Coronary artery (tissue), 2 donors: ENCODE results near the gene DCST2.

ENCODE experiments used
- DNase-seq: peaks from one replicate; pipeline ENCODE4 v3.0.0-alpha.2; 2017; ENCODE audit warnings: low spot score
- H3K27ac ChIP-seq, 2 donors: fragments of 200-600 bp; sonication (generic); one replicate each; pipeline ENCODE4 v1.5.1; 2016 to 2019
- H3K4me3 ChIP-seq: fragments of 200-600 bp; sonication (generic); 2 replicates; pipeline ENCODE4 v1.5.1; 2016; ENCODE audit warnings: mild to moderate bottlenecking, moderate library complexity
- TF ChIP-seq, protein P1 (sequence below): fragments of 200-600 bp; sonication (generic); IDR thresholded peaks from one replicate; pipeline ENCODE4 v1.5.1; 2019; ENCODE audit warnings: antibody characterized with exemption

DCST2 gene

DNA sequence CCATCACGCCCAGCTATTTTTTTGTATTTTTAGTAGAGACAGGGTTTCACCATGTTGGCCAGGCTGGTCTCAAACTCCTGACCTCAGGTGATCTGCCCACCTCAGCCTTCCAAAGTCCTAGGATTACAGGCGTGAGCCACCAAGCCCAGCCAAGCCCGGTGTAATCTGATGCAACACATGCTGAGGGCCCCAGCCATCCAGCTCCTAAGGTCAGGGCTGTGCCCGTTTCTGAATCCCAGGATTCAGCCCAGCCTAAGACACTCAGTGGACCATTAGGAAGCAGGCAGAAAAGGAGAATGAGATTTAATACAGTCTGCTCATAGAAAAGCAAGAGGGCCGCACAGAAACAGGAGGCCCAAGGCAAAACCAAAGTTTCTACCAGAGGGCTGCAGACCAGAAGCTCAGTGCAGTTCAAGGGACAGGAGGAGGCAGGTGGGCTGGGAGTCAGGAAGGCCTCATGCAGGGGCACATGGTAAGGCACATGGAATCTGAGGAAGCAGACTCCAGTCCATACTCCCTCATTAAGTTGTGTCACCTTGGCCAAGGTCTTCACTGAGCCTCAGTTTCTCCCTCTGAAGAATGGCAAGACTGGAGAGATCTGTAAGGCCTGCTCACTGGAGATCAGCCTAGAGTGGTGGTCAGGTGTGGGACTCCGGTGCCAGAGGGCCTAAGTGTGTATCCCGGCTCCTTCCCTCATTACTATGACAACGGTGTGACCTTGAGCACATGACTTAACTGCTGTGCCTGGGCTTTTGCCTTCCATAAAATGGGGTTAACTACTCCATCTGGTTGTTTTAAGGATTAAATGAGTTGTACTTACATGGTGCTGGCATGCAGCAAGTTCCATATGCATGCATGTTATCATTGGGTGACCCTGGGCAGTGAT lies 15.1 kb upstream of the DCST2 start:
- TF ChIP-seq, protein P1, sequence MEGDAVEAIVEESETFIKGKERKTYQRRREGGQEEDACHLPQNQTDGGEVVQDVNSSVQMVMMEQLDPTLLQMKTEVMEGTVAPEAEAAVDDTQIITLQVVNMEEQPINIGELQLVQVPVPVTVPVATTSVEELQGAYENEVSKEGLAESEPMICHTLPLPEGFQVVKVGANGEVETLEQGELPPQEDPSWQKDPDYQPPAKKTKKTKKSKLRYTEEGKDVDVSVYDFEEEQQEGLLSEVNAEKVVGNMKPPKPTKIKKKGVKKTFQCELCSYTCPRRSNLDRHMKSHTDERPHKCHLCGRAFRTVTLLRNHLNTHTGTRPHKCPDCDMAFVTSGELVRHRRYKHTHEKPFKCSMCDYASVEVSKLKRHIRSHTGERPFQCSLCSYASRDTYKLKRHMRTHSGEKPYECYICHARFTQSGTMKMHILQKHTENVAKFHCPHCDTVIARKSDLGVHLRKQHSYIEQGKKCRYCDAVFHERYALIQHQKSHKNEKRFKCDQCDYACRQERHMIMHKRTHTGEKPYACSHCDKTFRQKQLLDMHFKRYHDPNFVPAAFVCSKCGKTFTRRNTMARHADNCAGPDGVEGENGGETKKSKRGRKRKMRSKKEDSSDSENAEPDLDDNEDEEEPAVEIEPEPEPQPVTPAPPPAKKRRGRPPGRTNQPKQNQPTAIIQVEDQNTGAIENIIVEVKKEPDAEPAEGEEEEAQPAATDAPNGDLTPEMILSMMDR: no peak
- no peak overlapping the region for H3K4me3 ChIP-seq
- no peak overlapping the region for H3K27ac ChIP-seq
- DNase-seq: no peak

DNA sequence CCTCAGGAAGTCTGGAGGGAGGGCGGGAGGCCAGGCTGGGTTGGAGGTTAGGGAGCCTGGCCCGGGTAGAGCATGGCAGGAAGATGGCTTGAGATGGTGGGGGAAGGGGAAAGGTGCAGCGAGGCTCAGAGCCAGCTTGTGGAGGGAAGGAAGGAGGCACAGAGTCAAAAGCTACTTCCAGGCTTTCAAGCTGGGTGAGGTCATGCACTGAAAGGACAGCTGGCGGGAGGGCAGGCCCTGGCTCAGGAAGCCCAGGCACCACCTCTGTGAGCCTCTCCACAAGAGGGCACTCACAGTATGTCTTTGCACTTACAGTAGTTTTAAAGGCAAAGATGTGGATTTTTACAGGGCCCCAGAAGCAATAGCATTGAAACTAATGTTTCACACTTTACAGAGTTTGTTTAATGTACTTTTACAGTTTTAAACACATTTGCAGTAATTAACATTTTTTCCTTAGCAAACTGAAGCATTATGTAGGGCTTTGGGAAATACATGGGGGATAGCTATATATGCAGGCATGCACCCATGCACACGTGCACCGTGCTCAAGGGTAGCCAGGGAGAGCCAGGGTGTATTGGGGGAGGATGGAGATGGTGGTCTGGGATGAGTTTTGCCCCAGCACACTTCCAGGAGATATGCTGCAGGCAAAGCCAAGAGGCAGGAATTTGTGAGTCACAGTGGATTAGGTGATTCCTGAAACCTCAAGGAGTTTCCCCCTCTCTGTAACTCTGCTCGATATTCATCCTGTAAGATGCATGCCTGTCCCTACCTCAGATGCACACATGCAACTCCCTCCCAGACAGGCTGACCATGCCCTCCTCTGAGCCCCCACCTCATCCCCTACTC lies 11.5 kb upstream of the DCST2 start:
- no peak for DNase-seq
- no peak overlapping the region for H3K27ac ChIP-seq
- TF ChIP-seq, protein P1: peak; percentile 39
- H3K4me3 ChIP-seq: no peak overlapping the region

DNA sequence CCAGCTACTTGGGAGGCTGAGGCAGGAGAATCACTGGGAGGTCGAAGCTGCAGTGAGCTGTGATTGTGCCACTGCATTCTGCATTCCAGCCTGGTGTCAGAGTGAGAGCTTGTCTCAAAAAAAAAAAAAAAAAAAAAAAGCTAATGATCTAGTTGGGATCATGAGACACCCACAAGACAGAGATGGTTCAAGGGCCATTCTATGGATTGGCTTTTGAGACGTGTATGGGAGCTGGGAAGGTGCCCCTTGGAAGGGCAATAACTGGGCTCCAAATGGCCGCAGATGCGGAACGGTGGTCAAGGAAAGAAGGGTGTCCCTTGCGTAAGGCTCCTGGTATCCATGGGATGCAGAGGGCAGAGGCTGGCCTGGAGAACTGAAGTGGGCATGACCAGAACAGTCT lies 10.8 kb upstream of the DCST2 start:
- Histone ChIP-seq H3K4me3 (no peak overlapping the region), H3K27ac (no peak overlapping the region)
- no peak for DNase-seq
- TF ChIP-seq, protein P1: no peak

DNA sequence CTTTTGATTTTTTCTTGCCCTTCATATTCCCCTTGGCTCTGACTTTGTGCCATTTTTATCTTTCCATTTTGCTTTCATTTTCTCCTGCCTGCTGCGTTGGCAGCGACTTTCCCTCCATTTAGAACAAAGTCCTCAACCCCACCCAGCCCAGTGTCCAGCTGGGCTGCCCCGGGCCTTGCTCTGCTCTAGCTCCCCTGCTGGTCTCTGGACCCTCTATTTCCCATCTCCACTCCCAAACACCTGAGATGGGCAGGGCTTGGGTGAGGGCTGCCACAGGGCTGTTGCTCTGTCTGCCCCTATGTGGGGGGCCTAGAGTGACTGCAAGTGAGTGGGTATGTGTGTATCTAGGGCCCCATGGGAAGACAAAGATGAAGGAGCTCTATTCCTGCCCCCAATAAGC lies 10.2 kb upstream of the DCST2 start:
- Histone ChIP-seq H3K4me3 (no peak overlapping the region), H3K27ac (no peak overlapping the region)
- TF ChIP-seq, protein P1: no peak
- DNase-seq: no peak

DNA sequence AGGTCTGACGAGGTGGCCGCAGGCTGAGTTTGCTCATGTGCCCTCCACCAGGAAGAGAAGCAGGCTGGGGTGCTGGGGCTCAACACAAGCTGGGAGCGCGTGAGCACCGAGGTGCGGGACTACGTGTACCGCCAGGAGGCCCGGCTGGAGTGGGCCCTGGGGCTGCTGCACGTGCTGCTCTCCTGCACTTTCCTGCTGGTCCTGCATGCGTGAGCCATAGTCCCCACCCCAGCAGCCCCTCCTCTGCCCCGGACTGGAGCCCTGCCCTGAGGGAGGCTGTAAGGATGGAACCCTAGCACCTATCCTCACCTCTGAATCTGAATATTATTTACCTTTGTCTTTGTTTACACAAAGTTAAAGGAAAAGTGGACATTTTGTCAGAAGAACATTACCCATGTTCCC lies 9.7 kb upstream of the DCST2 start:
- no peak overlapping the region for H3K27ac ChIP-seq
- no peak for DNase-seq
- H3K4me3 ChIP-seq: no peak overlapping the region
- TF ChIP-seq, protein P1: no peak

DNA sequence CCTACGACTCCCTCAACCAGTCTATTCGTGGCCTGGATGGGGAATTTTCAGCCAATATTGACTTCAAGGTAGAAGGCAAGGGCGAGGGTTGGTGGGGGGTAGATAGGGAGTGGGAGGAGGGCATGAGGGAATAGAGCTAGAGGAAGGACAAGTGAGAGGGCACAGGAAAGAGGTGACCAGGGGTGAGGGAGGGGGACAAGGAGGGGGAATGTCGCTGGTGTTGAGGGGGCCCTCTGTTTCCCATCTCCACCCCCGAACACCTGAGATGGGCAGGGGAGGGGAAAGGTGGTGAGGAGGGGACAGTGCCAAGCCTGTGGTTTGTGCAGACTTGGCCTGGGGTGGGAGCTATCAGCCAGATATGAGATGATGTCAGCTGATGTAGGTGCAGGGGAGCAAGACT lies 9.2 kb upstream of the DCST2 start:
- no peak for DNase-seq

More for the DNA sequence above, 9.2 kb upstream of the DCST2 start:
- TF ChIP-seq, protein P1: no peak
- H3K4me3 ChIP-seq: no peak overlapping the region
- H3K27ac ChIP-seq: no peak overlapping the region
